HG03432 (cell line): Measurements from ENCODE around the gene ZMYND15.

Experiments
- ATAC-seq: cut with Tn5 transposase; IDR thresholded peaks from one replicate; pipeline ENCODE4 v1.9.1; 2021; ENCODE audit warnings: mild to moderate bottlenecking, moderate library complexity; ENCODE audit not compliant: unreplicated experiment

Gene ZMYND15

GRCh38 chr17:4785311-4786105, 45.9 kb downstream of the ZMYND15 start:
- no peak for ATAC-seq

- ATAC-seq, result no peak
These were observed 46.5 kb downstream of the ZMYND15 start, which contains the start of gene VMO1 for GRCh38 chr17:4786106-4786511. Gene VMO1, minus strand, starts transcription at chr17:4786364. Its CDS starts 12 bp downstream, at chr17:4786352.

- no peak for ATAC-seq
These were observed 46.9 kb downstream of the ZMYND15 start for GRCh38 chr17:4786516-4786915.

DNA sequence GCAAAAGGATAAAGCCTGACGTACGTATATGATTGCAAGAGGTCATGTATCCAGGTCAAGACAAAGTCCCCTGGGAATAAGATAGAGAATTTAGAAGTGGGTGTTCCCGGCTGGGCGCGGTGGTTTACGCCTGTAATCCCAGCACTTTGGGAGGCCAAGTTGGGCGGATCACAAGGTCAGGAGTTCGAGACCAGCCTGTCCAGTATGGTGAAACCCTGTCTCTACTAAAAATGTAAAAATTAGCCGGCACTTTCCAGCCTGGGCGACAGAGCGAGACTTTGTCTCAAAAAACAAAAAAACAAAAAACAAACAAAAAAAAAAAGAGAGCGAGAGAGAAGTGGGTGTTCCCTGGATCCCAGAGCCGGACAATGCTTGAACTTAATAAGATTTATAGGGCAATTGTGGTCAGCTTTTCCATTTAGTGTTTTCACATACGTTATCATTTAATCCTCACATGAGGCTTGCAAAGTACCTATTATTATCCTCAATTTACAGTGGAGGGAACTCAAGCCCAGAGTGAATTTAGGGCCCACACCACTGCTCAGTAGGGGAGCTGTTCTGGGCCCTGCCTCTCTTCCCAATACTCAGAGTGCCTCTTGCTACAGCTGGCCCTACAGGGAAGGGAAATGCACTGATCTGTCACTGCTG, 48.6 kb downstream of the ZMYND15 start:
- no peak for ATAC-seq

DNA sequence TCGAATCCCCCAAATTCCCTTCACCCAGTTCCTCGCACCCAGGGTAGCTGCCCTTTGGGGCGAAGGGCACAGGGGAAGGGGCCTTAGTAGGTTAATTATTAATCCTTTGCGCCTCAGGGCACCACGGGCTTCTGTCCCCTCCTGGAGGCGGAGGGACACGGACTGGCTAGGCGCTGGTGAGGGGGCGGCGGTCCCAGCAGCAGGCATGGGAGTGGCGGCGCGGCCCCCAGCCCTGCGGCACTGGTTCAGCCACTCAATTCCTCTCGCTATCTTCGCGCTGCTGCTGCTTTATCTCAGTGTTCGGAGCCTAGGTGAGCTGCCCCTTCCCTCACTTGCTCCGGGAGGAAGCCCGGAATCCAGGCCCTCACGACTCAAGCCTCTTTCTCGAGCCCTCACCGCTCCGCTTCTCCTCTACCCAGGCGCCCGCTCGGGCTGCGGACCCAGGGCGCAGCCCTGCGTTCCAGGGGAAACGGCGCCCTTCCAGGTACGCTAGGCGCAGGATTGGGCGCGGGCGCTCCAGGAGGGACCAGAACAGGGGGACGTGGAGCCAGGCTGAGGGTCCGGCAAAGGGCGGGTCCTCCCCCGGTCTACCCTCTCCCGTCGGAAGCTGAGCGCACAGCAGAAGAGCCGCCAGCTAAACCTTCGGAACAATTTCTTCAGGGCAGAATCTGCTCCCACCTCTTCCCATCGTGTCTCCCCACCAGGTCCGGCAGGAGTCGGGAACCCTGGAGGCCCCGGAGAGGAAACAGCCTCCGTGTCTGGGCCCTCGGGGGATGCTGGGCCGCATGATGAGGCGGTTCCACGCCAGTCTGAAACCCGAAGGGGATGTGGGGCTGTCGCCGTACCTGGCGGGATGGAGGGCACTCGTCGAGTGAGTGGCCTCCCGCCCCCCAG, 49.4 kb downstream of the ZMYND15 start, which contains the start of gene GLTPD2:
Gene GLTPD2 (plus strand): TSS at position 158 of the 894 bp plus-strand sequence. CDS start 48 bp downstream, at position 206.
- ATAC-seq, result no peak

DNA sequence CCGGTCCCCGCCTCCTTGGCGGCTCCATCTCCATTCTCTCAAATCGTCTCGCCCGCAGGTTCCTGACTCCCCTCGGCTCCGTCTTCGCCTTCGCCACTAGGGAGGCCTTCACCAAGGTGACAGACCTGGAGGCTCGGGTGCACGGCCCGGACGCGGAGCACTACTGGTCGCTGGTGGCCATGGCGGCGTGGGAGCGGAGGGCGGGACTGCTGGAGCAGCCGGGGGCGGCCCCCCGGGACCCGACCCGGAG, 50.0 kb downstream of the ZMYND15 start:
- ATAC-seq, result no peak

GRCh38 chr17:4789951-4790704, 50.5 kb downstream of the ZMYND15 start:
- peak; percentile 79 for ATAC-seq

DNA sequence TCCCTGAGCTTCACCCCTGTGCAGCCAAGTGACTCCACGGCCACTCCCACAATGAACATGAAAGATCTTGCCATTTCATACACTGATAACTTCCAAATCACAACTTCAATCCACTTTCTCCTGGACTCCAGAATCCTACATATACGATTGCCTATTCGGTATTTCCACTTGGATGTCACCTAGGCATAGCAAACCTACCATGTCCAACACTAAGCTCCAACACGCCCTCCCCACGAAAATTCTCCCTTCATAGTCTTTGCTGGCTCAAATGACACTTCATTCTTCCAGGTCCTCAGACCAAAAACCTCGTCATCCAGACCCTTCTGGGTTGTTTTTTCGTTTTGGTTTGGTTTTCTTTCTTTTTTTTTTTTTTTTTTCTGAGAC, 51.1 kb downstream of the ZMYND15 start:
- ATAC-seq, result no peak

DNA sequence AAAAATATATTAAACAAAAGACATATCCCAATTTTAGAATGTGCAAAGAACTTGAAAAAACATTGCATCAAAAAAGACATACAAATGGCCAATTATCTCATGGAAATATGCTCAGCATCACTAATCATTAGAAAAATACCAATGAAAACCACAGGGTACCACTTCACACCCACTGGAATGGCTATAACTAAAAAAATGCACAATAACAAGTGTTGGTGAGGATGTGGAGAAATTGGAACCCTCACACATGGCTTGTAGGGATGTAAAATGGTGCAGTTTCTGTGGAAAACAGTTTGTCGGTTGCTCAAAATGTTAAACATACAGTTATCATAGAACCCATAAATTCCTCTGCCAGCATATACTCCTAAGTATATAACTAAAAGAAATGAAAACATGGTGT, 55.5 kb downstream of the ZMYND15 start:
- ATAC-seq, result no peak
